ENCODE data around the gene CHRND.

Gene CHRND

GRCh38 chr2:232523682-232524597 is 2.0 kb upstream of the CHRND start:
- no peak for TF ChIP-seq POLR2AphosphoS5 (IDR thresholded peaks at IDR 0.05; ENCODE audit: low read depth)
- TF ChIP-seq REST (IDR thresholded peaks at IDR 0.05; ENCODE audit: insufficient replicate concordance, low read depth): no peak
- no peak for TF ChIP-seq CTCF (IDR thresholded peaks at IDR 0.05; ENCODE audit: insufficient read depth, low read length)
- no peak for TF ChIP-seq GABPA (IDR thresholded peaks at IDR 0.05; ENCODE audit: low read depth)
- TF ChIP-seq SPI1 (IDR thresholded peaks at IDR 0.05; ENCODE audit: borderline replicate concordance, low read depth): no peak
- Histone ChIP-seq H3K27me3 (ENCODE audit: insufficient read depth, poor library complexity, severe bottlenecking) (peaks cover 25% of the 10 kb centered on the region), H3K27ac (replicated peaks) (no peak overlapping the region), H3K4me3 (replicated peaks; ENCODE audit: insufficient read depth, low read length) (peak overlapping the region; percentile 6; the same call in 1 of the 2 replicates)
- peak; percentile 45 to 57 for DNase-seq (ENCODE audit: low read depth in 1 of 2, low spot score in 1 of 2)

GRCh38 chr2:232524771-232525170 is 1.2 kb upstream of the CHRND start:
- Histone ChIP-seq H3K27ac (replicated peaks) (no peak overlapping the region), H3K27me3 (ENCODE audit: insufficient read depth, poor library complexity, severe bottlenecking) (peaks cover 25% of the 10 kb centered on the region), H3K4me3 (replicated peaks; ENCODE audit: insufficient read depth, low read length) (no peak overlapping the region)
- TF ChIP-seq POLR2AphosphoS5 (IDR thresholded peaks at IDR 0.05; ENCODE audit: low read depth): no peak
- no peak for TF ChIP-seq SPI1 (IDR thresholded peaks at IDR 0.05; ENCODE audit: borderline replicate concordance, low read depth)
- TF ChIP-seq REST (IDR thresholded peaks at IDR 0.05; ENCODE audit: insufficient replicate concordance, low read depth): no peak
- TF ChIP-seq CTCF (IDR thresholded peaks at IDR 0.05; ENCODE audit: insufficient read depth, low read length): no peak
- TF ChIP-seq GABPA (IDR thresholded peaks at IDR 0.05; ENCODE audit: low read depth): no peak
- DNase-seq (ENCODE audit: low read depth in 1 of 2, low spot score in 1 of 2): no peak

GRCh38 chr2:232525199-232525598 is 761 bp upstream of the CHRND start:
- peaks cover 25% of the 10 kb centered on the region for H3K27me3 ChIP-seq (ENCODE audit: insufficient read depth, poor library complexity, severe bottlenecking)
- DNase-seq (ENCODE audit: low read depth in 1 of 2, low spot score in 1 of 2): no peak
- TF ChIP-seq REST (IDR thresholded peaks at IDR 0.05; ENCODE audit: insufficient replicate concordance, low read depth) (no peak), GABPA (IDR thresholded peaks at IDR 0.05; ENCODE audit: low read depth) (no peak), POLR2AphosphoS5 (IDR thresholded peaks at IDR 0.05; ENCODE audit: low read depth) (no peak), CTCF (IDR thresholded peaks at IDR 0.05; ENCODE audit: insufficient read depth, low read length) (no peak), SPI1 (IDR thresholded peaks at IDR 0.05; ENCODE audit: borderline replicate concordance, low read depth) (no peak)
- H3K4me3 ChIP-seq (replicated peaks; ENCODE audit: insufficient read depth, low read length): no peak overlapping the region
- no peak overlapping the region for H3K27ac ChIP-seq (replicated peaks)
